Fibroblast of pulmonary artery (primary cell): ENCODE data around the gene PLK5.
A peak's percentile ranks its signal among the peaks of the same experiment; 100 is the strongest.
"Not testable (repeated sequence)": the region's sequence is repeated elsewhere in the genome, so short reads cannot be mapped to it uniquely, and the experiment has no call there.

Source experiments
- DNase-seq: peaks from one replicate; pipeline ENCODE4 v3.0.0-alpha.2; 2010; ENCODE audit warnings: low read depth
- H3K4me3 ChIP-seq: replicated peaks from 2 replicates; pipeline ENCODE4 v1.5.1; 2011; ENCODE audit warnings: low read depth, mild to moderate bottlenecking, control low read depth, low read length, moderate library complexity
- TF ChIP-seq, protein P1 (sequence below): IDR thresholded peaks from 2 replicates; pipeline ENCODE4 v1.5.1; 2011; ENCODE audit warnings: mild to moderate bottlenecking, control low read depth, low read length, inconsistent platforms; ENCODE audit errors: missing control alignments

PLK5 gene, protein sequence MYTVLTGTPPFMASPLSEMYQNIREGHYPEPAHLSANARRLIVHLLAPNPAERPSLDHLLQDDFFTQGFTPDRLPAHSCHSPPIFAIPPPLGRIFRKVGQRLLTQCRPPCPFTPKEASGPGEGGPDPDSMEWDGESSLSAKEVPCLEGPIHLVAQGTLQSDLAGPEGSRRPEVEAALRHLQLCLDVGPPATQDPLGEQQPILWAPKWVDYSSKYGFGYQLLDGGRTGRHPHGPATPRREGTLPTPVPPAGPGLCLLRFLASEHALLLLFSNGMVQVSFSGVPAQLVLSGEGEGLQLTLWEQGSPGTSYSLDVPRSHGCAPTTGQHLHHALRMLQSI

DNA sequence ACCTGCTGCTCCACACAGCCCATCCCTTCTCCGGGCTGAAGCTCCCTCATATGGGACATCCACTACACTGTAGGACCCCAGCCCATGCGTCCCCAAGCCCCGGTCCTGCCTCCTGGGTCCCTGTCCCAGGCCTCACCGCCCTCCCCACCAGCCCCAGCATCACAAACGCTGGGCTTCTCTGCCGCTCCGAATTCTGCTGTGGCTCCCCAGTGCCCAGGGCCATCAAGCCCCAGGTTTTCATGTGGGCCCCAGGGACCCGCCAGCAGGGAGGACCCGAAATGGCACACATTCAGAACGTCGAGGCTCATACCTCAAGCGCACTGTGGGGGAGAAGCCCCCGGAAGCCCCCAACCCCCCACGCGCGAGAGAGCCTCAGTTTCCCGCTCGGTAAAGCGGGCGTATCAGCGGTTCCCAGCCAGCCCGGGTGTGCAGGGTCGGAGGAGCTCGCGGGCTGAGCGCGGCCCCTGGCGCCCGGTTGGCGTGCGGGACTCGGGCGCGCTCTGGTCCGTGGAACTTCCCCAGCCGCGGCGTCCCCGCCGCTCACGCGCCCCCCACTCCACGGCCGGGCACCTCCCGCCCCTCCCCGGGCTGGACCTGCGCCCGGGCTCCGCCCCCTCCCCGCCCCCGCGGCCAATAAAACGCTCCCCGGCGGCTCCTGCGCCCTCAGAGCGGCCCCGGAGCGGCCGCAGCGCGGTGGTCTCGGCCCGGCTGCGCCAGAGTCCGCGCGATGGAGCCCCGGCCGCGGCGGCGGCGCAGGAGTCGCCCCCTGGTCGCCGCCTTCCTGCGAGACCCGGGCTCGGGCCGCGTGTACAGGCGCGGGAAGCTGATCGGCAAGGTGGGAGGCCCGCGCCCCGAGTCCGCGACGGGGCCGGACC, at the start of gene PLK5:
Gene PLK5, plus strand, starts transcription at position 666 of the 875 bp plus-strand sequence. CDS start 2,920 bp downstream, outside the sequence.
- no peak for DNase-seq
- TF ChIP-seq, protein P1, sequence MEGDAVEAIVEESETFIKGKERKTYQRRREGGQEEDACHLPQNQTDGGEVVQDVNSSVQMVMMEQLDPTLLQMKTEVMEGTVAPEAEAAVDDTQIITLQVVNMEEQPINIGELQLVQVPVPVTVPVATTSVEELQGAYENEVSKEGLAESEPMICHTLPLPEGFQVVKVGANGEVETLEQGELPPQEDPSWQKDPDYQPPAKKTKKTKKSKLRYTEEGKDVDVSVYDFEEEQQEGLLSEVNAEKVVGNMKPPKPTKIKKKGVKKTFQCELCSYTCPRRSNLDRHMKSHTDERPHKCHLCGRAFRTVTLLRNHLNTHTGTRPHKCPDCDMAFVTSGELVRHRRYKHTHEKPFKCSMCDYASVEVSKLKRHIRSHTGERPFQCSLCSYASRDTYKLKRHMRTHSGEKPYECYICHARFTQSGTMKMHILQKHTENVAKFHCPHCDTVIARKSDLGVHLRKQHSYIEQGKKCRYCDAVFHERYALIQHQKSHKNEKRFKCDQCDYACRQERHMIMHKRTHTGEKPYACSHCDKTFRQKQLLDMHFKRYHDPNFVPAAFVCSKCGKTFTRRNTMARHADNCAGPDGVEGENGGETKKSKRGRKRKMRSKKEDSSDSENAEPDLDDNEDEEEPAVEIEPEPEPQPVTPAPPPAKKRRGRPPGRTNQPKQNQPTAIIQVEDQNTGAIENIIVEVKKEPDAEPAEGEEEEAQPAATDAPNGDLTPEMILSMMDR = no peak

DNA sequence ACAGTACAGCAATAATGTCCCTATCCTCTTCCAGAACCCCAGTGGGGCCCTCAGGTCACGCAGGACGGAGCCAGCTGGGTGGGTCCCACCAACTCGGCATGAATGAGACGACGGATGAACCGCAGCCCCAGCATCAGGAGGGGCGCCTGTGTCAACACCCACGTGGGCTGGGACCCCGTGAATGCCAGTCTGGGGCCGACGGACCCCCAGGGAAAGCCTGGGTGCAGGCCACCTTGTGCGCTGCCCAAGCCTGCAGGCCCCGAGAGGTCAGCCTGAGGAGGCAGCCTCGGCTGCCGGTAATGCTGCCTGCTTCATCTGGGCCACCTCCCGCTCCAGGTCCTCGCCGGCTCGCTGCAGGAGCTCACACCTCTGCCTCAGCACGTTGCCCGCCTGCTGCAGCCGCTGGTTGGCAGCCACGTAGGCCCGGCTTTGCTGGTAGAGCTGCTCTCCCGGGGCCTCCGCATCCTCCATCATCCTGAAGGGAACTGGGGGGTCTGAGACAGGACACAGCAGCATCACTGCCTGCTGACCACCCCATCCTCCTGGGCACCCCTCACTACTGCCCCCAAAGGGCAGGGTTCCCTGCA, 49.0 kb upstream of the PLK5 start:
- DNase-seq = no peak
- no peak overlapping the region for H3K4me3 ChIP-seq
- TF ChIP-seq, protein P1 = no peak

More for the DNA sequence above, at the start of gene PLK5:
- H3K4me3 ChIP-seq = no peak within 1 kb of the TSS

DNA sequence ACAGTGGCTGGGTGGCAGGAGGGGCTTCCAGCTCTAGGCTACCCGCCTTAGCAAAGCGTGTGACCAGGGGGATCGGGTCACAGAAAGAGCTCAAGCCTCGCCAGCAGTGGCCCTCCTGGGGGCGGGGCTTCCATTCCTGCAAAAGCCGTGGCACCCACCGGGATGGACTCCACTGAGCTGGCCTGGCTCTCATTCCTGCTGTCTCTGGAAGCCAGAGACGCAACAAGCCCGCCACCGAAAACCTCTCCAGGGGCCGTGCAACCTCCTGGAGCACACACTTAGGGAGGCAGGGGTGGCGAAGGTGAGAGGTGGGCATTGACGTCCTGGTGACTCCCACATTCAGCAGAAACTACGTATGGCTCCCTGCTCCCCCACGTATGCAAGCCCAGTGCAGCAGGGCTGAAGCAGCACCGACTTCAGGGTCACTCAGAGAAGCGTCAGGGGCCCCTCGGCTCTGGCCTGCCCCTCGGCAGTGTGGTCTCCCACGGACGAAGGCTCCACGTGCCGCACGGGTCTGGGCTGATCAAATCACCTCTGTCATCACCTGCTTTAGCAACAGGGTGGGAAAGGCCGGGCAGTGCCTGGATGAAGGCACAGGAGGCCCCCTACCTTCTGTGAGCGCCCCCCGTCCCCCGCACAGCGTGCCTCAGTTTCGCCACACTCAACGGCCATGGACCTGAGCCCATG, 48.0 kb upstream of the PLK5 start:
- DNase-seq = no peak
- no peak overlapping the region for H3K4me3 ChIP-seq
- TF ChIP-seq, protein P1 = no peak

DNA sequence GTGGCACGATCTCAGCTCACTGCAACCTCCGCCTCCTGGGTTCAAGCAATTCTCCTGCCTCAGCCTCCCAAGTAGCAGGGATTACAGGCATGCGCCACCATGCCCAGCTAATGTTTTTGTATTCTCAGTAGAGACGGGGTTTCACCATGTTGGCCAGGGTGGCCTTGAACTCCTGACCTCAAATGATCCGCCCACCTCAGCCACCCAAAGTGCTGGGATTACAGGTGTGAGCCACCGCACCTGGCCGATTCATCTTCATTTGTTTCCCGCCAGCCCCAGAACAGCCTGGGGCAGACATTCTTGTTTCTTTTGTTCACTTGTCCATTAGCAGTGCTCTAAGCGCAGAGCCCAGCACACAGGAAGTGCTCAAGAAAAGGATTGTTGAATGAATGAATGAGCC, 46.8 kb upstream of the PLK5 start:
- DNase-seq, H3K4me3 ChIP-seq: not testable (repeated sequence)

DNA sequence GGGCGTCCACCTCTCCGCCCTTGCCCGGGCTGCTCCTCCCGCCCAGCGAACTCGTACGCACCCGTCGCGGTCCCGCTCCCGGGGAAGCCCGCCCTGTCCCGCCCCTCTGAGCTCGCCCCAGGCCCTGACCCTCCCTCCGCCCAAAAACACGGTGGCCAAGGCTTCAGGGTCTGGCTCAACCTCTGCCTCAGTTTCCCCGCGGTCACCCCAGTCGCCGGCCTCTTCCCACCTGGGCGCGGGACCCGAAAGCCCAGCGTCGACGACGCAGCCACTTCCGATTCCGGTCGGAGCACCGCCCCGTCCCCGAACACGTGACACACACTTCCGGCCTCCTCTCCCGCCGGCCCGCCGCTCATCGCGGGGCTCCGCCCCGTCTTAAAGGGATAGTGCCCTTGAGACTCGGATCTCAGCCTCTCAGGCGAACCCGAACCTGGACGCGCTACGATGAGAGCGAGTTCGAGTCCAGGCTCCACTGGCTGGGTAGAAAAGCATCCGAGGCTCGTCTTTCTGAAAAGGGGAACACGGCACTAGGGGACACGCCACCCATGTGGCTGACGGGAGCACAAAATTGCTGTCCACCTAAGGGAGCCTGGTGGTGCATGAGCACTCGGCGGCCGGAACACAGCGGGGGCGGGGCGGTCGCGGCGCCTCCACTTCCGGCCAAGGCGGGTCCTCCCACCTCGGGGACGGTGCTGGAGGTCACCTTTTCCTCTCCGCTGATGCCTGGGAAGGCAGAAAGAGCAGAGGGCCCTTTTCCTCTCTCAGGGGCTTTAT, 44.8 kb upstream of the PLK5 start, which contains the start of gene C19orf25:
Gene C19orf25, minus strand, starts transcription at position 282 of the 774 bp plus-strand sequence. CDS start 312 bp downstream, outside the sequence.
- DNase-seq = peak; percentile 94
- H3K4me3 ChIP-seq = peak within 1 kb of the TSS; percentile 71
- TF ChIP-seq, protein P1 = no peak

DNA sequence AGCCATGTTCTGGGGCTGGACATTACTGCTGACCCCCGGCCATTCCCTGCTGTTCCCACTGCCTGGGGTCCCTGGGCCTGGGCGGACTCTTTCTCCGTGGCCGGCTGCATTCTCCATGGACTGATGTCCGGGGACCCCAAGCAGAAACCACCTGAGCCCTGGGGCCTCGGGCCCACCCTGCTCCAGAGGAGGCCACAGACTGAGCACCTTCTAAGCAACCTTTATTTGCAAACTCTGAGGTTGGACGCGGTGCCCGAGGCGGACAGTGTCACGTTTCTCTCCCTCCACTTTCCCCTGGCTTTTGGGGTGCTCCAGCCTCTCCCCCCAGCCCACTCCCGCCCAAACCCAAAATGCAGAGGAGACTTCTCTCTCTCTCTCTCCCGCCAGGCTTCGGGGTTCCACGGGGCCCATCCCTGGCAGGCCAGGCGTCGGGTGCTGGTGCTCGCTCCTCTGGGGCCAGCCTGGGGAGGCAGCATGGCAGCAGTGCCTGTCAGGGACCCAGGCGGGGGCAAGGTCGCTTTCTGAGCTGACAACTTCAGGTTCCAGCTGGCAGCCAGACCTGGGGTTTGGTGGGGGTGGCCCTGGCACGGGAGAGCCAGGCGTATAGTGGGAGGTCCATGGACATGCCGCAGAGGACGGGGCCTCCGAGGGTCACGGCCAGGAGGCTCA, 42.5 kb upstream of the PLK5 start:
- TF ChIP-seq, protein P1 = no peak
- no peak overlapping the region for H3K4me3 ChIP-seq
- no peak for DNase-seq
